DMS53 treated with DMSO at 0.1 percent for 48 hours (cell line): ENCODE results near the gene ANKEF1.
"Not testable (repeated sequence)": the region's sequence is repeated elsewhere in the genome, so short reads cannot be mapped to it uniquely, and the experiment has no call there.

Experiments used
- DNase-seq: peaks from one replicate; lab custom pipeline; 2025; ENCODE audit not compliant: unreplicated experiment; lab: John Stamatoyannopoulos, UW

ANKEF1 gene

DNA sequence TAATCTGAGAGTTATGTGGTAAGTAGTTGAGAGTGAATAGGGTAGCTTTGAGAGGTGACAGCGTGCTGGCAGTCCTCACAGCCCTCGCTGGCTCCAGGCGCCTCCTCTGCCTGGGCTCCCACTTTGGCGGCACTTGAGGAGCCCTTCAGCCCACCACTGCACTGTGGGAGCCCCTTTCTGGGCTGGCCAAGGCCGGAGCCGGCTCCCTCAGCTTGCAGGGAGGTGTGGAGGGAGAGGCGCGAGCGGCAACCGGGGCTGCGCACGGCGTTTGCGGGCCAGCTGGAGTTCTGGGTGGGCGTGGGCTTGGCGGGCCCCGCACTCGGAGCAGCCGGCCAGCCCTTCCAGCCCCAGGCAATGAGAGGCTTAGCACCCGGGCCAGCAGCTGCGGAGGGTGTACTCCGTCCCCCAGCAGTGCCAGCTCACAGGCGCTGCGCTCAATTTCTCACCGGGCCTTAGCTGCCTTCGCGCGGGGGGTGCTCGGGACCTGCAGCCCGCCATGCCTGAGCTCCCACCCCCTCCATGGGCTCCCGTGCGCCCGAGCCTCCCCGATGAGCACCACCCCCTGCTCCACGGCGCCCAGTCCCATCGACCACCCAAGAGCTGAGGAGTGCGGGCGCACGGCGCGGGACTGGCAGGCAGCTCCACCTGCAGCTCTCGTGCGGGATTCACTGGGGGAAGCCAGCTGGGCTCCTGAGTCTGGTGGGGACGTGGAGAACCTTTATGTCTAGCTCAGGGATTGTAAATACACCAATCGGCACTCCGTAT is 3.2 kb upstream of the ANKEF1 start:
- not testable (repeated sequence) for DNase-seq

DNA sequence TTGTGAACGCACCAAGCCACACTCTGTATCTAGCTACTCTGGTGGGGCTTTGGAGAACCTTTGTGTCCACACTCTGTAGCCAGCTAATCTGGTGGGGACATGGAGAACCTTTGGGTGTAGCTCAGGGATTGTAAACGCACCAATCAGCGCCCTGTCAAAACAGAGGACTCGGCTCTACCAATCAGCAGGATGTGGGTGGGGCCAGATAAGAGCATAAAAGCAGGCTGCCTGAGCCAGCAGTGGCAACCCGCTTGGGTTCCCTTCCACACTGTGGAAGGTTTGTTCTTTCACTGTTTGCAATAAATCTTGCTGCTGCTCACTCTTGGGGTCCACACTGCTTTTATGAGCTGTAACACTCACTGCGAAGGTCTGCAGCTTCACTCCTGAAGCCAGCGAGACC is 2.5 kb upstream of the ANKEF1 start:
- not testable (repeated sequence) for DNase-seq

DNA sequence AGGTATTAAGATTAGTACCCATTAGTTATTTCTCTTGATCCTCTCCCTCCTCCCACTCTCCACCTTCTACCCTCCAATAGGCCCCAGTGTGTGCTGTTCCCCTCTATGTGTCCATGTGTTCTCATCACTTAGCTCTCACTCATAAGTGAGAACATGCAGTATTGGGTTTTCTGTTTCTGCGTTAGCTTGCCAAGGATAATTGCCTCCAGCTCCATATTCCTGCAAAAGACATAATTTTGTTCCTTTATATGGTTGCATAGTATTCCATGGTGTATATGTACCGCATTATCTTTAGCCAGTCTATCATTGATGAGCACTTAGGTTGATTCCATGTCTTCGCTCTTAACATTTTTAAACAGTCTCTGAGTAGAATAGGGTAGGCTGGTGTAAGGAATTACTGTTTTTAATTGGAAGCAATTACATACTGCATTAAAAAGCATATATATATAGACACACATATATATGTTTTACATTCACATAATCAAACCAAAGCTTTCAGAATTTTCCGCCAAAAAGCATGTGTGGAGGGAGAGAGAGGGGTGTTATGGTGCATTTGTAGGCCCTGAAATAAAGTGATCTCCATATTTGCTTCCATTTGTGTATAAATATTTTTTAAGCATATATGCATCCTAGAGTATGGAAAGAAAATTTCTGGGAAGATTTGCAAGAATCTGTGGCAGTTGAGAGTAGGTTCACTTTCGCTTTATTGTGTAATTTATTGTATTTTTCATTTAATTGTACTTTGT is 709 bp upstream of the ANKEF1 start:
- DNase-seq = no peak

DNA sequence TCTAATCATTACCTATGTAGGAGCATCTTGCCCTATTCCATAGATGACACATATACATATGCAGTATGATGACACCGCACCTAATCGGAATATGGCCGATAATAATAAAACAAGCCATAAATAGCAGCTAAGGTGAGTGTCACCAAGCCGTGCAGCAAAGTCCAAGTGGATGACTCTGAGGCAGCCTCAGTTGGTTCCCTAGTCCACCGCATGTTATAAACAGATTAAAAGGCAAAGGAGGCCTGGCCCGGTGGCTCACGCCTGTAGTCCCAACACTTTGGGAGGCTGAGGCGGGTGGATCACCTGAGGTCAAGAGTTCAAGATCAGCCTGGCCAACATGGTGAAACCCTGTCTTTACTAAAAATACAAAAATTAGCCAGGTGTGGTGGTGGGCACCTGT is 1.5 kb downstream of the ANKEF1 start:
- not testable (repeated sequence) for DNase-seq

DNA sequence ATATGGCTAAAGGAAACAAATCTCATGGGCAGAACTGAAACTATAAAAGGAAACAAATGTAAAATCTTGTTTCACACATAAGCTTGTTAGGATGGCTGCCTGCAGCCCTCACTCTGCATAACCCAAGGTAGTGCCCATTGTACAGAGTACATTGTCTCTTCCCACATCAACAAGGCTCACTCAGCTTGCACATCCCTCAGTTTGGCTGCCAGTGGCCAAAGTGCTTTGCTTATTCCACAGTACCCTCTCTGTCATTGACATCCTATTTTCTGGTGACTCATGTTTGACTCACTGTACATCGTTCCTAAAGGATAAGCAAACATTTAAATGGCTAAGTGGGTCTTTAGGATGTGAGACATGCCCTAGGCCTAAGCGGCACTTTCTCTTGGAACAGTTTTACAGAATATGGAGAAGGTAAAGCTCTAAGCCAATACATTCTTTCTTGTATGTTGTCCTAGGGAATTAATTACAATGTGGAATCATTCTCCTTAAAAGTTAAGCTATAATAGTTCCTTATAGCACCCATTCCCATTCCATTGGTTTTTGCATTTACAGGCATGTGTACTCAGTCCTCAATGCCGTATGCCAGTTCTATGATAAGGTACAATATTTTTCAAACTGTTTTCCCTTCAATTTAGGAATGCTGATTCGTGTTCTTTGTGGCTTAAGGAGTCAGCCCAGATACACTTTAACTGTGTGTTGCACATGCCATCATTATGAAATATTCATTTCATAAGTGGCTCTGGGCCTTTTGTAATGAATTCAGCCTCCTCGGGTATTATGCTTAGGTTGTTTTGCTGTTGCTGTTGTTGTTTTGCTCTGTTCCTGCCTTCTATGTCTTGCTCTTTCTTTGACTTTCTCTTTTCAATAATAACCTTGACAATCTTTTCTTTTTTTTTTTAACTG is 5.5 kb downstream of the ANKEF1 start:
- peak; percentile 89 for DNase-seq

DNA sequence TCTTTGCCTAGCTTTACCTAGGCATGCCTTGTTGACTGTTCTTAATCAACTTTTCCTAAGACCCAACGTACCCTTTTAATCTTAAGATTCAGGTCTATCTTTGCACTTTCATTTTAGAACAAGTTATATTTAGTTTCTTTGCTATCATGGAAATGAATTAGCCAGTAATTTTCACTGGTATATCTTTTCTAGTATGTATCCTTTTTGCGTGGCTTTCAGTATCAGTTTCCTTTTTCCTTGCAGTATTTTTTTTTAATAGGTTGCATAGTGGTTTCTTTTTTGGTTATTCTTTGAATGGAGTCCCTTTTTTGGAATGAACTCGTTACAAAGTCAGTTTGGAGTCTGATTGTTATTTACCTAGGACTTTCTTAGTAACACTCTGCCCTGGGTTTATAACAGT is 7.3 kb downstream of the ANKEF1 start:
- no peak for DNase-seq

DNA sequence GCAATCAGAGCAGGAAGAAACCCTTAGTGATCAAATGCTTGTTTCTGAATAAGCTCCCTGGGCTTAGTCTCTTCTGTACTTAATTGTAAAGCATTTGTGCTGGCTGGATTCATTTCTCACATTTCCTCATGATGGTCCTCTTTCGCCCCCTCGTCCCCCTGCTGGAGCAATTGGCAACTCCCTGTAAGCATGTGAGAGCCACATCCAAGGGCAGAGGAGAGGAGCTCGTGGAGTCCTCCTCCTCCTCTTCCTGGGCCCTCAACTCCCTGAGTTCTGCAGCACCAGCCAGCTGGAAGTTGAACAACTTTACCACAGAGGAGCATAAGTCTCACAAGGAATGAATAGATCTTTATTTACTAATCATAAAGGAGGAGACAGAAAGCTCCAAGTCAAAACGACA is 12.6 kb downstream of the ANKEF1 start:
- no peak for DNase-seq

DNA sequence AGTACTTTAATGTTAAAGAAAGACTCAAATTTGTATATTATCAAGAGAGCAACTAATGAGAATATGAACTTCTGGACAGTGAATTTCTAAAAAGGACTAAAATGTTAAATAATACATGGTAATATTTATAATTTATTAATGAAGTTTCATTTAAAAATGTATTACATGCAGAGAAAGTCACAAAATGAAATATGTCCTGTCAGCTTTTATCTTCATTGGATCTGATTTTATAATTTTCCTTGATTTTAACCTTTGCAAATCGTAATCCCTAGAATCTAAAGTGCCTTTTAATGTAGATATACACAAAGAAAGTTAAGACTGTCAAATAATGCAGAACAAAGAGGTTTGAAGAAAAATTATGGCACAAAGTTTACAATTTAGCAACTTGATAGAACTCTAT is 16.4 kb downstream of the ANKEF1 start:
- no peak for DNase-seq

DNA sequence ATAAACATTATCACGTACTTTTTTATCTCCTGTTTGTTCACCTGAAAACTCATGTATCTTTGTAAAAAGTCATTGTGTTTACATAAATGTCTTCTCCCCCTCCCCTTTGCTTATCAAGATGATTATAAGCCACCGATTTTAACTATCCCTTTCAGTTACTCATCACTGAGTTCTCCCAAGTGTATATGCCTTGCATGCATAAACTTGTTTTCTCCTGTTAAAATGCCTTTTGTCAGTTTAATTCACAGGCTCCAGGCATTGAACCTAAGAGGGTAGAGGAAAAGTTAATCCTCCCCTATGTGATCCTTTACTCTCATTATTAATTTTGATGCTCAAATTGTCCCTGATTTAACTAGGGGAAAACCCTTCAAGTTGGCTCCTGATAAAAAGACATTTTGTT is 24.2 kb downstream of the ANKEF1 start:
- no peak for DNase-seq

DNA sequence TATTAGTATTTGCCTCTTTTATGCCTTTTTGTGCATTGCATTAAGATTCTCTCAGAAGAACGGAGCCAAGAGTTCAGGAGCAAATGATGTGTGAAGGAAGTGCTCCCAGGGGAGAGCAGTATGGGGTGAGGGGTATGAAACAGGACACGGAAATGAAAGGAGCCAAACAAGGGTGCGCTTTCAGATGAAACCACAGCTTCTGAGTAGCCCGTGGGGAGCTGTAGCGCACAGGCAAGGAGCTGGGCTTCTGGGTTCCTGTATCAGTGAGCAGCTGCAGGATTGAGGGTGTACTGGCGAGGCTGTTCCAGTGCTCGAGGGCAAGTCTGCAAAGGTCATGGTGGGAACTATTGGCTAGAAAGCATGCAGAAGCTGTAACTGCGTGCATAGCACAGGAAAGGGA is 25.4 kb downstream of the ANKEF1 start:
- no peak for DNase-seq

DNA sequence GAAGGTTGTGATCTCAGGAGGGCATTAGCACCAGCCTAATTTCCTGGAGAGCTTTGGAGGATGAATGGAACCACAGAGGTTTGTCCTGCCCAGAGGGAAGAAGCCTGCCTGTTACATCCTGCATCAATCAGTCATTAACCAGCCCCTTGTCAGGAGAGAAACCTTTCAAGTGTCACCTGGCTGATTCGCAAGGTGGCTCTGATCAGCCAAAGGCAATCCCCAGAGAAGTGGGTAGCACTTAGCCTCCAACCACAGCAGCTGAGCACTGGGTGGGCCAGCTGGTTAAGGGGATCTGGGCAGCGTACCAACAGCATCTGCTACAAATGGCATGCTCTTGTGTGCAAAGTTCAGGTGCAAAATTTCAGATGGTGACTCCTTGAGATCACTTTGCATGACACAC is 26.9 kb downstream of the ANKEF1 start:
- DNase-seq = no peak

DNA sequence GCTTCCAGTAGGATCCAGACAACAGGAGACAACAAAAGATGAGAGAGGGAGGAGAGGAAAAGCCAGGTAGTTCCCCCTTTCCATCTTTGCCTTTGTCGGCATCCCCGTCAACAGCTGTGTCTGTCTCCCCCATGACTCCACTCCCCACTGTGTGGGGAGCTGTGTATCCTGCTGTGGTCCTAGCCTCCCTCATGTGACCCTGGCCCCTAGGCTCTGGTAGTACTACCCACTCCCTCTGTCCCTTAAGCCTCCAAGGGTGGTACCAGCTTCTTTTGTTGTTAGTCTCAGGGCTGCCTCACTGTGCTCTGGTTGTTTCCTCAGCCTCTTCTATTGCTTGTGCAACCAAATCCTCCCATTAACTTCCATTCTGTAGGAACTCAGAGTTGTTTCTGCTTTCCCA is 28.7 kb downstream of the ANKEF1 start:
- DNase-seq = no peak

DNA sequence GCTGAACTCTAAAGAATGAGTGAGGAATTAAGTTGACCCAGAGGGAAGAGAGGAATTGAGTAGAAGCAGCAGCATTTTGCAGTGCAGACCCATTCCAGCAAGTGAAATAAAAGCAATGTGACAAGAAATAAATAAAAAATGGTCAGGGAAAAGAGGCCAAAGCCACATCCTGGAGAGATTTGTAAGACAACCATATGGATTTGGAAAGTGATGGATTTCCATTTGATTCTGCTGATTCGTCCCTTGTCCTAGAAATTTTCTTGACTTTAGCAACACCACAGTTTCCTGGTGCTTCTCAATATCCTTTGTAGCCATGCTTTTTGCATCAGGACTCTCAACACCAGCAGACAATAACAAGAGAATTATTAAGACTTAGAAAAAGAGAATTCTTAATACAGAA is 29.8 kb downstream of the ANKEF1 start:
- DNase-seq = no peak

DNA sequence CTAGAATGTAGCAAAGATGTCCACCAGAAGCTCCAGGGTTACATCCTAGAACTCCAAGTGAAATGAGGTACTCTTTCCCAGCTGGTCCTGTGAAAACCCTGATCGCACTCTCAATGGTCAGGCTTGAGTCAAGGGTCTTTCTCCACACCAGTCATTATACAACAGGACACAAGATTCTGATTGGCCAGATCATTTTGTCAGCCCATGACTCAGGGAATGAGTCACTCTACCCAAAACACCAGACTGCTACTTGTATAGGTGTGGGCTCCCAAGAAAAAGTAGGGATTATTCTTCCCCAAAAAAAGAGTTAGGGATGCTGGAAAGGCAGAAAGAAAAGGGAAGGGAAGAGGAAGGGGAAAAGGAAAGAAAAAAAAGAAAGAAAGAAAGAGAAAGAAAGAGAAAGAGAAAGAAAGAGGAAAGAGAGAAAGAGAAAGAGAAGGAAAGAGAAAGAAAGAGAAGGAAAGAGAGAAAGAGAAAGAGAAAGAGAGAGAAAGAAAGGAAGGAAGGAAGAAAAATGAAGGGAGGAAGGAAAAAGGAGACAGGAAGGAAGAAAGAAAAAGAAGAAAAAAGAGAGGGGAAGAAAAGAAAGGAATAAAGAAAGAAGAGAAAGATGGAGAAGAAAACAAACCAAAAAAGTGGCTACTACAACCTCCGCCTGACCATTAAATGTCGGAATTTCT is 30.5 kb downstream of the ANKEF1 start:
- no peak for DNase-seq

DNA sequence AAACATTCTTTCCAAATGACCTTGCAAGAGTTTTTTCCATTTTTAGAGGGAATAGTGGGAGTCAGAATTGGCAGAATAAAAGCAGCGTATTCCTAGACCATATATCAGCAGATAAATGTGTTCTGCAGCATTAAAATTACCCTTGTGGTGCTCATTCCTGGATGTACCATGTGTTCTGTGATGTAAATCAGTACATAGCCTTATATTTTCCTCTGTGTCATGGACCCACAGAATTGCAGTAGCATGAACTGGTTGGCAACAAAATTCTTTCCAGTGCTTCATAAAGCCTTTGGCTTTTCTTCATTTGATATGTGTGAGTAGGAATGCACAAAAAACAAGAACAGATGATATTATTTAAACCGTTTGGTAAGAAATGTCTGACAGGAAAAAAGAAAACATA is 32.5 kb downstream of the ANKEF1 start:
- DNase-seq = no peak

DNA sequence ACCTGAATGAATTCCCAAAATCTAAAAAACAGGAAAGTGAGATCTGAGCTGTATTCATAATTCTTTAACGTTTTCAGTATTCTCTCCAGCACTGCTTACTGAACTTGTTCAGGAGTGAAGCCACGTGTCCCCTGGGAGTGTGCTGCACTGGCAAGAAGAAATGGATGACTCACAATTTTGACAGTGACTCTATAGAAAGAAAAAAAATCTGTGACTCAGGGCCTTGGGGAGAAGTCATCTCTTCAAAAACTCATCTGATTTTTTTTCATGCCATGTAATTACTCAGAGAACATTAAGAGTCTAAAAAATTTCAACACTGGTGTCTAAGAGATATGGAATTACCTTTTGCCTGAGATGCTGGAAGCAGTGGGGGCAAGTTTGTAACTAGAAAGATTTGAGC is 39.7 kb downstream of the ANKEF1 start:
- peak; percentile 25 for DNase-seq

DNA sequence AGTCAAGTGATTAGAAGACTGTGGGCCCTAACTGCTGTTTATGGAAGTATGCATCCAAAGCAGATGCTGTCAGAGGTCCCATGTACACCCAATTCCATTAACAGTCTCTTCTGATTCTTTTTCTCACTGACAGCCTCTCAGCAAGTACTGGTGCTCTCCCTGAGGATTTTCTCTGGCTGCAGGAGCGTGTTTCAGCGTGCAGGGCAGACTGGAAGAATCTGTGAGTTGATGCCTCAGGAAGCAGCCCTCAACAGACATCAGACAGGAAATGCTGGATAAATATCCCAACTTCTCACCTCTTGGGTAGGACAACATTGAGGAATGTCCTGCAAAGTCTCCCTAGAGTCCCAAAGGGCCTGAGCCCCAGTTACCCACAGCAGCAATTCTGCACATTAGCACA is 40.8 kb downstream of the ANKEF1 start:
- no peak for DNase-seq

DNA sequence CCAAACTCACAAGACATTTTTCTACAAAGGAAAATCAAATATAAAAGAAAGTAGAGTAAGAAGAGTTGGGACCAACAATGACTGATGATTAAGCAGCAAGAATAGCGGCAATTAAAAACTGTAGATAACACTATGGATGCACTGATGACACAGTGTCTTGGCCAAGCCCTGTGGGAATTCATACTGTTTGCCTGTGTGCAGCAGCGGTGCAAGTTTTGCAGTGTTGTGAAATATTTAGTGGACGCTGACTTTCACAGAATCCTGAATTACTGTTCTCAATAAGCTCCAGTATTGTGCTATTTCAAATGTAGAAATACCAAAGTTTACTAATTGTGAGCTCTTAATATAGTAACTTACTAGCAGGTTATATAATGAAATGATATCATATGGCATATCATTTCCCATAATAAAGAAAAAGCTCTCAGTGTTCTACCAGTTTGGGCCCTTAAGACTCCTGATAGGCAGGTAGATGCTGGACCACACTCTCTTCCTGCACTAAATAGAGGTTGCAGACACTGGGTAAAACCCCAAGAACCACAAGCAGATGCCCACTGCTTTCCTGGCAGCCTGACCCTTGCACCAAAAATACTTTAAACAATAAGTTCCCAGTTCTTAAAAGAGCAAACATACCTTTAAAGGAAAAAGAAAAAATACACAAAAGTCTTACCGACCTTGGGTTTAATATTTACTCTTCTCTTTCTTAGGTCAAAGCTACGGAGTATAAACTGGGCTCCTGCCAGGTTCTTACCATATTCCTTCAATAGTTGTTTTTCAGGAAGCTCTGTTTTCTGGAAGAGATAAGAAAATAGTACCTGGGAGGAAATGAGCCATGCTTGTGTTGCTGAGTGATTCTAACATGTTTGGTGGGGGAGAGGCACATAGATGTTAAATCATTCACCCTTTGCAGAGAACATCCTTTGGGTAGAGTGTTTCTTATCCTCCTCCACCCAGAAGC is 41.6 kb downstream of the ANKEF1 start:
- DNase-seq = no peak

DNA sequence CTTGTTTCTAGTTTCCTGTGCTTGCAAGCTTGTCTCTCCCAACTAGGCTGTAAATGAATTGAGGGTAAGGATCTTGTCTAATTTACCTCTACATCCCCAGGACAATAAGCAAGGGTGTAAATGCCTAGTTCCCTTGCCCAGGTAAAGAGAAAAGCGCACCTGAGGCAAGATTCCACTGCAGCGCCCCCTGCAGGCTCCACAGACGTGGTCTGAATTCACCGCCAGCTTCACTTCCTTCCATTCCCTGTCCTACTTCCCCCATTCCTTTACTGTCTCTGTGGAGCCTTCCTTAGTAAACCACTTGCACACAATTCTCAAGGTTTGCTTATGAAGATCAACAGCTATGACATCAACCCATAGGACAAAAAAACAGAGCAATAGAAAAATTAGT is 42.3 kb downstream of the ANKEF1 start:
- DNase-seq = no peak

DNA sequence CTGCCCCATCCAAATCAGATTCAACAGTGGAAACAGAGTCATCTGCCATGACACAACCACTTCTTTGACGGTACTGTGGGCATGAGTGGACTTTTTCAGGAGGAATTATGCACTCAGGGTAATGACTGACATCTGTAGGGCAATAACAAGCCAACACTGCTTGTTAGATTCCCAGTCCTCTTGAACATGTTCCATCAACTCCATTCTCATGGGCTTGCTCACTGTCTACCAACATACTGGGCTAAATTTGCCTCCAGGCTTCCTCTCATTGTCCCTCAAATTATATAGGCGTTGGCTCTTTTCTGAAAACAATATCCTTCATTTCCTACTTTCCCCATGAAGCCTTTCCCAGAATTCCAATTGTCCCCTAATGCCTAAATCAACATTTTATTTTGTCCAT is 43.1 kb downstream of the ANKEF1 start:
- DNase-seq = no peak
